Heart right ventricle (tissue), 16 donors: ENCODE measurements around the gene IFNL2. TPM values are rescaled to one million over a fixed set of nuclear protein-coding genes. Genes with fewer than 3 reads are reported as not detected.

Experiments used
- ATAC-seq, 8 donors: fragments of 200-7000 bp; cut with Tn5 transposase; one replicate each; pipeline ENCODE4 v1.9.1; 2020; ENCODE audit warnings: mild to moderate bottlenecking in 8 of 8, moderate library complexity in 8 of 8, moderate number of reproducible peaks in 1 of 8
- DNase-seq, 2 donors: peaks; one replicate each; pipeline ENCODE4 v3.0.0-alpha.2; 2020
- H3K27ac ChIP-seq, 10 donors: fragments of 200-600 bp; sonication (generic) in 2 of 10; one replicate each; pipeline versions ENCODE4 v1.5.0 to v1.8.0; 2020 to 2022; ENCODE audit warnings: mild to moderate bottlenecking in 3 of 10
- H3K27me3 ChIP-seq, 7 donors: fragments of 200-600 bp; one replicate each; pipeline ENCODE4 v1.8.0; 2021 to 2022; ENCODE audit warnings: mild to moderate bottlenecking in 2 of 7
- H3K36me3 ChIP-seq, 9 donors: fragments of 200-600 bp; sonication (generic) in 1 of 9; one replicate each; pipeline versions ENCODE4 v1.5.0 to v1.8.0; 2020 to 2022; ENCODE audit warnings: mild to moderate bottlenecking in 2 of 9
- H3K4me1 ChIP-seq, 9 donors: fragments of 200-600 bp; sonication (generic) in 1 of 9; one replicate each; pipeline versions ENCODE4 v1.5.0 to v1.8.0; 2020 to 2022; ENCODE audit warnings: mild to moderate bottlenecking in 4 of 9
- H3K4me3 ChIP-seq, 10 donors: fragments of 200-600 bp; sonication (generic) in 2 of 10; one replicate each; pipeline versions ENCODE4 v1.5.0 to v1.8.0; 2020 to 2022; ENCODE audit warnings: mild to moderate bottlenecking in 7 of 10, moderate library complexity in 2 of 10
- H3K9me3 ChIP-seq, 11 donors: fragments of 200-600 bp in 10 of 11; sonication (generic) in 2 of 11; one replicate each; pipeline versions ENCODE4 v1.5.0 to v1.8.0; 2013 to 2022; ENCODE audit warnings: mild to moderate bottlenecking in 2 of 11, control low read depth in 1 of 11, moderate library complexity in 1 of 11
- CTCF ChIP-seq, 9 donors: fragments of 200-600 bp; sonication (generic) in 2 of 9; IDR thresholded peaks; one replicate each; pipeline versions ENCODE4 v1.5.0 to v1.8.0; 2021 to 2022; ENCODE audit warnings: antibody characterized with exemption in 9 of 9, mild to moderate bottlenecking in 5 of 9, moderate library complexity in 1 of 9
- WGBS, 2 donors: extraction: QIAGEN DNeasy Blood & Tissue Kit; methylation state at CpG; one replicate each; pipeline ENCODE4 v1.1.7; 2013; ENCODE audit warnings: inconsistent platforms in 1 of 2; 5-methylcytosine and 5-hydroxymethylcytosine counted together
- intact Hi-C, 10 donors: fragments of 100-400 bp; cut with DNase I; formaldehyde crosslinking; loops; one replicate each; pipeline versions ENCODE4 v1.11.1 to v1.14.2; 2022
- polyA plus RNA-seq, 2 donors: library from polyadenylated mRNA; stranded (reverse); fragments of 200-250 nt; gene quantifications; one replicate each; pipeline ENCODE4 v1.2.3, GENCODE V29; 2013
- total RNA-seq, 10 donors: library from RNA; stranded (reverse); fragmentation: NEBNext Ultra II Directional in 3 of 10; extraction: Animal tissue kit (Norgen Biotek cat#: 25700) in 3 of 10; gene quantifications; one replicate each; pipeline versions ENCODE4 v1.2.1 to v1.2.4, GENCODE V29; 2021 to 2023
- donor health status: Arrhythmogenic right ventricular cardiomyopathy.
- donor health status: ischemic (EF 13 %, LVEDD 7.1; RV severe dilation, severe dysfunction).
- donor health status: healthy with polysubstance abuse.
- donor health status: DM: no; HTN: yes; CAD: no.
- donor health status: DM: no; HTN: no; CAD: no.
- donor health status: ischemic (EF 25% LVEDD 6.9; RV normal size, moderate dysfunction).
- donor health status: ischemic (EF 25% LVEDD 5.7; RV mildly dilated, moderate dysfunction).
- donor health status: healthy.
- donor health status: DM: yes; HTN: yes; CAD: no.
- donor health status: Ischemic cardiomyopathy.
- donor health status: ischemic (EF 35%, LVEDD 5.7; RV mildly dilated, moderate dysfunction).
- donor health status: nonischemic (EF 11% LVEDD 7.7; RV severe dilation, severe dysfunction).
- donor health status: DM: yes; HTN: yes; CAD: no.
- donor health status: PGD.
- donor health status: ischemic (EF 29% LVEDD 5.4; RV normal size, mild dysfunction).
- donor health status: nonischemic (EF 23%, LVEDD 6.1; RV moderate dilation, normal function).

IFNL2 gene
- total and polyA plus RNA-seq, 12 donors: not detected

- WGBS, 2 donors: 83 to 87% methylated on average over 4 of the region's 4 CpGs
- no peak for TF ChIP-seq CTCF (IDR thresholded peaks at IDR 0.05)
- no peak for ATAC-seq
- Histone ChIP-seq H3K27ac (no peak overlapping the region), H3K4me1 (no peaks in the 10 kb centered on the region), H3K9me3 (no peaks in the 10 kb centered on the region), H3K27me3 (peaks cover 0 to 69% (median 38%) of the 10 kb centered on the region in 7 donors), H3K36me3 (no peaks in the 10 kb centered on the region), H3K4me3 (no peak overlapping the region)
- intact Hi-C loops: no loop called here
- no peak for DNase-seq
Measured at GRCh38 chr19:39296906-39297305, 28.7 kb downstream of the IFNL2 start.

GRCh38 chr19:39297931-39298634 lies 29.9 kb downstream of the IFNL2 start:
- TF ChIP-seq CTCF (IDR thresholded peaks at IDR 0.05): no peak
- H3K4me3 ChIP-seq: no peak overlapping the region
- ATAC-seq: peak in 2 of 8 donors; percentile 57 to 75
- H3K9me3 ChIP-seq: no peaks in the 10 kb centered on the region
- DNase-seq: peak in 1 of 2 donors; percentile 23
- peaks cover 0 to 73% (median 43%) of the 10 kb centered on the region in 7 donors for H3K27me3 ChIP-seq
- no peaks in the 10 kb centered on the region for H3K36me3 ChIP-seq
- no peaks in the 10 kb centered on the region for H3K4me1 ChIP-seq
- H3K27ac ChIP-seq: no peak overlapping the region
- intact Hi-C loops: no loop called here
- 64 to 73% methylated on average over 17 of the region's 17 CpGs for WGBS, 2 donors

GRCh38 chr19:39299404-39299803 lies 31.2 kb downstream of the IFNL2 start:
- no peaks in the 10 kb centered on the region for H3K9me3 ChIP-seq
- H3K27me3 ChIP-seq: peaks cover 0 to 79% (median 56%) of the 10 kb centered on the region in 7 donors
- no peak overlapping the region for H3K4me3 ChIP-seq
- no peaks in the 10 kb centered on the region for H3K36me3 ChIP-seq
- no peaks in the 10 kb centered on the region for H3K4me1 ChIP-seq
- intact Hi-C loops: no loop called here
- 84 to 91% methylated on average over 9 of the region's 9 CpGs for WGBS, 2 donors
- ATAC-seq (no peak), DNase-seq (no peak)
- no peak overlapping the region for H3K27ac ChIP-seq
- TF ChIP-seq CTCF (IDR thresholded peaks at IDR 0.05): no peak

- DNase-seq: no peak
- no peaks in the 10 kb centered on the region for H3K36me3 ChIP-seq
- H3K27ac ChIP-seq: no peak overlapping the region
- intact Hi-C loops: loop anchor here in 1 of 10 donors (10.0 kb wide), 1 partner anchor 1325 kb away; no protein-coding TSS in a partner anchor
- no peaks in the 10 kb centered on the region for H3K4me1 ChIP-seq
- ATAC-seq: no peak
- peaks cover 0 to 80% (median 60%) of the 10 kb centered on the region in 7 donors for H3K27me3 ChIP-seq
- no peak for TF ChIP-seq CTCF (IDR thresholded peaks at IDR 0.05)
- no peak overlapping the region for H3K4me3 ChIP-seq
- no peaks in the 10 kb centered on the region for H3K9me3 ChIP-seq
- 79 to 84% methylated on average over 10 of the region's 10 CpGs for WGBS, 2 donors
Measured at GRCh38 chr19:39299832-39300231, 31.6 kb downstream of the IFNL2 start.
